ENCODE measurements around the gene HCN4.

DNA sequence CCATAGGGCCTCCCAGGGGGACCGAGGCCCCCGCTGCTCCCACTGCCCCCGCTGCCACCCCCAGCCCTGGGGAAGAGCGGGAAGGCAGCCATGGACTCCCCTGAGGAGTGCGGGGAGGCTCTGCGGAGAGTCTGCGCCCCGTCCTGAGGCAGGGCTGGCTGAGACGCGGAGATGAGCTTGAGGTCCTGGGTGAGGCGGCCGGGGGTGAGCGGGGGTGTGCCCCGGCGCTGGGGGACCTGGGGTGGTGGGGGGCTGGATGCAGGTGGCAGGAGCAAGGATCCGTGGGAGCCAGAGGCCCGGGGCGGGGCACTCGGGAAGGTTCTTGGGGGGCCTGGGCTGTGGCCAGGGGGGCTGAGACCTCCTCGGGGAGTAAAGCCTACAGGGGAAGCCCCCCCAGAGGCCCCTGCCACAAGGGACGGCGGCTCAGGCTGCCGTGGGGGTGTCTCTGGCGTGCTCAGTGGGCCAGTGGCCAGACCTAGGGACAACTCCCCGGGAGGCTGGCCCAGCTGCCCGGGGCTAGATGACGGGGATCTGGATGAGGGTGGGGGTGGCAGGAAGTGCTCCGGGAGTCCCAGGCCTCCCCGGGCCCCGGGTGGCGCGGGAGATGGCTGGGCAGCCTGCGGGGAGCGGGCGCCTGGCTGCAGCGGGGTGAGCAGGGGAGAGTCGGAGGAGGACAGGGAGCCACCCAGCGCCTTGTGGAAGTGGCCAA is 45.9 kb downstream of the HCN4 start:
- TF ChIP-seq CTCF (conservative IDR thresholded peaks at IDR 0.05 in 1 of 2, IDR thresholded peaks at IDR 0.05 in 1 of 2; ENCODE audit: low read depth in 1 of 2, low read length in 2 of 2) (no peak), EZH2 (IDR thresholded peaks at IDR 0.05; ENCODE audit: low read length, missing control alignments) (no peak)
